GM21447 (cell line): Measurements from ENCODE around the gene SCN5A.

Experiments used
- ATAC-seq: cut with Tn5 transposase; IDR thresholded peaks from one replicate; pipeline ENCODE4 v1.9.1; 2021; ENCODE audit not compliant: unreplicated experiment

Gene SCN5A

DNA sequence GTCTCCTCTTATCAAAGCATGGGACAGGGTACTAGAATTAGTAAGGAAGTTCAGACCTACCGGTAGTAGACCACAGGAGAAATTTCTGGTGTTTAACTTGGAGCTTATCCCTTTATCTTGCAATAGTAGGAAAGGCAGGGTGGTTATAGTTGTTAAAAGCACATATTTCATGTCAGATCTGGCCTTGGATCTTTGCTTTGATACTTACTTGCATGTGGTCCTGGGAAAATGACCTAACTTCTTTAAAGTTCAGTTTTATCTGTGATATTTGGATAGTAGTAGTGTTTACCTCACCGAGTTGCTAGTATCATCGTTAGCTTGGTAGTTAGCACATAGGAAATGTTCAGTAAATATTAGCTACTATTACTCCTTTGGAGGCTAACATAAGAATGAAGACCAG is 137.9 kb downstream of the SCN5A start:
- ATAC-seq, result no peak

DNA sequence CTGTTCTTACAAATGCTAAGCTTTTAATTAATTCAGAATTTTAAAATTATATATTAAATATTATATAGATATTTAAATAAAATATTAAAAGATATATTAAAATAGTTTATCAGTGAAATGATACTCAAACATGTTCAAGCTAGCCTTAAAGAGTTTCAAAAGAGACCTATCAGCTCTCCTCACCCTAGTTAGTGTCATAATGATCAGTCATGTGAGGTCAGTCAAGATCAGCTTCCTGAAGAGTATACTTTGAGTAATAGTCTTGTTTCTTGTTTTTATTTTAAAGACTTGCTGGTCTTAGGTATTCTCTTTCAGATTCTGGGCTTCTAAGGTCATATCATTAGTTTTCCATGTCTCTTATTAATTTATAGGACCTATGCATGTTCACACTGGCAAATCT is 138.9 kb downstream of the SCN5A start:
- no peak for ATAC-seq

DNA sequence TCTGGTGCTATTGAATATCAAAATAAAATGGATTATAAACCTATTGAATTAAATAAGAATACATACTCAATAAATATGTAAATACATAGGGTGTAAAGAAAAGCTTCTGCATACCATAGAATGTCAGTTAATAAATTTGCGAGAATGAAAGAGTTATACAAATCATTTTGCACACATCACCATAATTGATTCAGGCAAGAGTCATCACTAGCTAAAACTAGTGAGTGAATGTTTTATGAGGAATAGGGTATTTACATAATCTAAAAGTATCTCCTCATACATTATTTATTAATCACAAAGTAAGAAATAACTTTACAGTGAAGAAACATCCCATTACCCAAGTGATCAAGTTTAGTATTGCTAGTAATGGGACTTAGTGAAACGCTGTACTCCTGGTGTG is 139.8 kb downstream of the SCN5A start:
- no peak for ATAC-seq

DNA sequence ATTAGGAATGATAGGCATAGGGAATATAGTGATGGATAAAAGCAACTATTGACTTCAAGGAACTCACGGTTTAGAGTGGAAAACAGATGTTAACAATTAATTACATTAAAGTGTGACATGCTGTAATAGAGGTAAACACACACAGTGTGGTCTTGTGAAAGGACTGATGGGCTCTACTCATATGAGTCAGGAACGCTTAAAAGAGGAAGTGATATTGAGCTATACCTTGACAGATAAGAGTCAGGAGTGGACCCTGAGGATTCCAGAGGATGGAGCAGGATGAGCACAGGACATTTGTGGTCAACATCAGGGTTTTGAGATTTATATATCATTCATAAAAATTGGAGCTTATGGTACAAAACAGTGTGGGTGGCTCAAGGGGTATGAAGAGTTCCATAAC is 142.4 kb downstream of the SCN5A start:
- peak; percentile 99 for ATAC-seq

DNA sequence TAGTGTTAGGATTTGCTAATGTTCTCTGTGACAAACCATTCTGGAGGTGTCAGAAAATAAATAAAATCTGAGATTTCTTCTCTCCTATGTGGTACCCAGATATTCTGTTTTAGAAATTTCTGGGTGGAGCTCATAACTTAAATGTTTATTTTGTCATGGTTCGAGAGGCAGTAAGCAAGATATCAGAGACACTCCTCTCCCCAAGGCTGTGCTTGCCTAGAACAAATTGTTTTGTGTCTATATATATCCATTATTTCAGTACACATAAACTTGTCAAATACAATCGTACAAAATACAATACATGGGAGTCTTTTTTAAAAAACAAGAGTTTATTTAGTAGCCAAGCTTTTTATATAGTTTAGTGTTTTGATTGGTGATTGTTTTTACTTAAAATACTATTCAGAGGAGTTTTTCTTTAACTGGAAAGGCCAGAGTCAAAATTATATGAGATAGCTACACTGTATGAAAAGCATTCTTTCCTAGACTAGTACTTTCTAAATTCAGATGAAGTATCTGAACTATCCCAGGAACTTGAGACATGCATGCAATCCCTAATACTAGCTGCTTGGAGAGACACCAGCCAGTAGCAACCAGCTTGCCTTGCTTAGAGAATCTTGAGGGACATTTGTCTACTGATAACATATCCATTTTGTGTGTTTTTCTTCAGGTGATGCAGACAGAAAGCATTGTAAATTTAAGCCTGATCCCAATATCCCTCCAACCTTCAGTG is 148.6 kb downstream of the SCN5A start:
- no peak for ATAC-seq
